ENCODE results near the gene TRIM10.

The TRIM10 gene

DNA sequence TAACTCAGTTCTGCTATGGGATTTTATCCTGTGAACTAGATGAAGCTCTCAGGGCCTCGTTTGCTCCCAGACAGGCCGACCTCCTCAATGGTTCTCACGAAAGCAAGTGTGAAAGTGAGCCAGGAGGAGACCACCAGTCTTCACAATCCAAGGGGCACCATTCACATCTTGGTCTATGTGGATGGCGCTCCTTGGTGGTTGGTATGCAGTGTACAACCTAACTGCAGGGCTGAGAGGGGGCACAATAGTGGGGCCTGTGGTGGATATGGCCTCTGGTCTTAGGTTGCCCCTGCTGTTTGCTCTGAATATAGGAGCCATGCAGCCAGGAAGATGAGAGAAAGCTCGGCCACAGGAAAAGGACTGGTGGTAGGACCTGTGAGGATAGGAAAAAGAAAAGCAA lies 27.5 kb upstream of the TRIM10 start:
- no peak for TF ChIP-seq EZH2phosphoT487 (IDR thresholded peaks at IDR 0.05; ENCODE audit: borderline replicate concordance)
- TF ChIP-seq, protein P1, sequence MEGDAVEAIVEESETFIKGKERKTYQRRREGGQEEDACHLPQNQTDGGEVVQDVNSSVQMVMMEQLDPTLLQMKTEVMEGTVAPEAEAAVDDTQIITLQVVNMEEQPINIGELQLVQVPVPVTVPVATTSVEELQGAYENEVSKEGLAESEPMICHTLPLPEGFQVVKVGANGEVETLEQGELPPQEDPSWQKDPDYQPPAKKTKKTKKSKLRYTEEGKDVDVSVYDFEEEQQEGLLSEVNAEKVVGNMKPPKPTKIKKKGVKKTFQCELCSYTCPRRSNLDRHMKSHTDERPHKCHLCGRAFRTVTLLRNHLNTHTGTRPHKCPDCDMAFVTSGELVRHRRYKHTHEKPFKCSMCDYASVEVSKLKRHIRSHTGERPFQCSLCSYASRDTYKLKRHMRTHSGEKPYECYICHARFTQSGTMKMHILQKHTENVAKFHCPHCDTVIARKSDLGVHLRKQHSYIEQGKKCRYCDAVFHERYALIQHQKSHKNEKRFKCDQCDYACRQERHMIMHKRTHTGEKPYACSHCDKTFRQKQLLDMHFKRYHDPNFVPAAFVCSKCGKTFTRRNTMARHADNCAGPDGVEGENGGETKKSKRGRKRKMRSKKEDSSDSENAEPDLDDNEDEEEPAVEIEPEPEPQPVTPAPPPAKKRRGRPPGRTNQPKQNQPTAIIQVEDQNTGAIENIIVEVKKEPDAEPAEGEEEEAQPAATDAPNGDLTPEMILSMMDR (conservative IDR thresholded peaks at IDR 0.05; ENCODE audit: low read length), result no peak
- Histone ChIP-seq H3K79me2 (ENCODE audit: insufficient read depth, low read length) (no peaks in the 10 kb centered on the region), H3K9me3 (ENCODE audit: insufficient read depth, low read depth, low read length) (no peaks in the 10 kb centered on the region), H2AFZ (ENCODE audit: low read length) (no peak overlapping the region), H3K27me3 (ENCODE audit: insufficient read depth, low read length, poor library complexity, severe bottlenecking) (no peaks in the 10 kb centered on the region), H3K4me1 (ENCODE audit: insufficient read depth, low read length, poor library complexity, severe bottlenecking) (no peaks in the 10 kb centered on the region), H3K9me2 (replicated peaks; ENCODE audit: low read depth, low read length) (no peaks in the 10 kb centered on the region), H4K20me1 (ENCODE audit: insufficient read depth, low read length, poor library complexity, severe bottlenecking) (no peaks in the 10 kb centered on the region), H3K9ac (ENCODE audit: low read depth, low read length, poor library complexity, severe bottlenecking) (no peak overlapping the region), H3K36me3 (ENCODE audit: insufficient read depth, low read length) (peaks cover 52% of the 10 kb centered on the region; the same call in 1 of the 2 replicates), H3K4me3 (ENCODE audit: low read length, poor library complexity, severe bottlenecking) (no peak overlapping the region), H3F3A (ENCODE audit: low read depth) (no peaks in the 10 kb centered on the region), H3K4me2 (ENCODE audit: low read depth, low read length, poor library complexity, severe bottlenecking) (no peak overlapping the region)

GRCh38 chr6:30185846-30186484 lies 25.0 kb upstream of the TRIM10 start:
- no peaks in the 10 kb centered on the region for H3K79me2 ChIP-seq (ENCODE audit: insufficient read depth, low read length)
- H4K20me1 ChIP-seq (ENCODE audit: insufficient read depth, low read length, poor library complexity, severe bottlenecking), result no peaks in the 10 kb centered on the region
- H3K9ac ChIP-seq (ENCODE audit: low read depth, low read length, poor library complexity, severe bottlenecking), result no peak overlapping the region
- no peaks in the 10 kb centered on the region for H3K9me3 ChIP-seq (ENCODE audit: insufficient read depth, low read depth, low read length)
- H3K4me1 ChIP-seq (ENCODE audit: insufficient read depth, low read length, poor library complexity, severe bottlenecking), result no peaks in the 10 kb centered on the region
- no peak overlapping the region for H3K4me3 ChIP-seq (ENCODE audit: low read length, poor library complexity, severe bottlenecking)
- no peak overlapping the region for H3K4me2 ChIP-seq (ENCODE audit: low read depth, low read length, poor library complexity, severe bottlenecking)
- TF ChIP-seq, protein P1 (conservative IDR thresholded peaks at IDR 0.05; ENCODE audit: low read length), result no peak
- no peak for TF ChIP-seq EZH2phosphoT487 (IDR thresholded peaks at IDR 0.05; ENCODE audit: borderline replicate concordance)
- no peaks in the 10 kb centered on the region for H3K9me2 ChIP-seq (replicated peaks; ENCODE audit: low read depth, low read length)
- peaks cover 51% of the 10 kb centered on the region; the same call in 1 of the 2 replicates for H3K36me3 ChIP-seq (ENCODE audit: insufficient read depth, low read length)
- H3K27me3 ChIP-seq (ENCODE audit: insufficient read depth, low read length, poor library complexity, severe bottlenecking), result no peaks in the 10 kb centered on the region
- H3F3A ChIP-seq (ENCODE audit: low read depth), result no peaks in the 10 kb centered on the region
- H2AFZ ChIP-seq (ENCODE audit: low read length), result no peak overlapping the region

- H2AFZ ChIP-seq (ENCODE audit: low read length), result no peak overlapping the region
- H3F3A ChIP-seq (ENCODE audit: low read depth), result no peaks in the 10 kb centered on the region
- no peak overlapping the region for H3K9ac ChIP-seq (ENCODE audit: low read depth, low read length, poor library complexity, severe bottlenecking)
- H4K20me1 ChIP-seq (ENCODE audit: insufficient read depth, low read length, poor library complexity, severe bottlenecking), result no peaks in the 10 kb centered on the region
- H3K36me3 ChIP-seq (ENCODE audit: insufficient read depth, low read length), result peaks cover 37% of the 10 kb centered on the region; the same call in 1 of the 2 replicates
- no peaks in the 10 kb centered on the region for H3K9me3 ChIP-seq (ENCODE audit: insufficient read depth, low read depth, low read length)
- no peaks in the 10 kb centered on the region for H3K79me2 ChIP-seq (ENCODE audit: insufficient read depth, low read length)
- TF ChIP-seq EZH2phosphoT487 (IDR thresholded peaks at IDR 0.05; ENCODE audit: borderline replicate concordance), result no peak
- TF ChIP-seq, protein P1 (conservative IDR thresholded peaks at IDR 0.05; ENCODE audit: low read length), result no peak
- no peak overlapping the region for H3K4me3 ChIP-seq (ENCODE audit: low read length, poor library complexity, severe bottlenecking)
- H3K4me2 ChIP-seq (ENCODE audit: low read depth, low read length, poor library complexity, severe bottlenecking), result no peak overlapping the region
- H3K4me1 ChIP-seq (ENCODE audit: insufficient read depth, low read length, poor library complexity, severe bottlenecking), result no peaks in the 10 kb centered on the region
- H3K9me2 ChIP-seq (replicated peaks; ENCODE audit: low read depth, low read length), result no peaks in the 10 kb centered on the region
- H3K27me3 ChIP-seq (ENCODE audit: insufficient read depth, low read length, poor library complexity, severe bottlenecking), result peaks cover 3% of the 10 kb centered on the region
These were observed 23.5 kb upstream of the TRIM10 start for GRCh38 chr6:30184417-30185031.
